Right cardiac atrium (tissue), 5 donors: Measurements from ENCODE around the gene ZBTB20. TPM values are rescaled to one million over a fixed set of nuclear protein-coding genes. Genes with fewer than 3 reads are reported as not detected.

Experiments
- ATAC-seq, 2 donors: fragments of 200-7000 bp; cut with Tn5 transposase; one replicate each; pipeline versions ENCODE4 v1.8.0 to v1.9.1; 2020; ENCODE audit warnings: moderate library complexity in 2 of 2, mild to moderate bottlenecking in 1 of 2
- DNase-seq, 3 donors: peaks; one replicate each; pipeline ENCODE4 v3.0.0-alpha.2; 2020
- H3K27ac ChIP-seq: one replicate; pipeline ENCODE4 v1.5.1; 2013; ENCODE audit warnings: mild to moderate bottlenecking, low read length, control low read depth, moderate library complexity
- H3K27me3 ChIP-seq: one replicate; pipeline ENCODE4 v1.6.1; 2013; ENCODE audit not compliant: control insufficient read depth, insufficient read depth
- H3K4me1 ChIP-seq: one replicate; pipeline ENCODE4 v1.6.1; 2013; ENCODE audit warnings: low read length; ENCODE audit not compliant: control insufficient read depth, insufficient read depth
- H3K4me3 ChIP-seq: one replicate; pipeline ENCODE4 v1.5.1; 2013; ENCODE audit warnings: low read length, control low read depth
- H3K9me3 ChIP-seq: one replicate; pipeline ENCODE4 v1.6.1; 2013; ENCODE audit warnings: low read length; ENCODE audit not compliant: control insufficient read depth
- WGBS: extraction: QIAGEN DNeasy Blood & Tissue Kit; methylation state at CpG from one replicate; pipeline ENCODE4 v1.1.7; 2013; 5-methylcytosine and 5-hydroxymethylcytosine counted together
- intact Hi-C, 4 donors: fragments of 100-400 bp; cut with DNase I; formaldehyde crosslinking; loops; one replicate each; pipeline versions ENCODE4 v1.11.0 to v1.14.0; 2022 to 2023
- polyA plus RNA-seq: library from polyadenylated mRNA; stranded (reverse); fragments of 200-250 nt; gene quantifications from one replicate; pipeline ENCODE4 v1.2.3, GENCODE V29; 2013
- total RNA-seq, 4 donors: library from RNA; stranded (reverse); fragmentation: NEBNext Ultra II Directional; extraction: Animal tissue kit (Norgen Biotek cat#: 25700); gene quantifications; one replicate each; pipeline ENCODE4 v1.2.1, GENCODE V29; 2021
- donor health status: healthy with polysubstance abuse.
- donor health status: DM: no; HTN: yes; CAD: no.
- donor health status: DM: no; HTN: no; CAD: no.
- donor health status: DM: no; HTN: yes; CAD: no; lungs with severe emphysema.
- donor health status: DM: yes; HTN: yes; CAD: no.

The ZBTB20 gene
- total and polyA plus RNA-seq, 5 donors = 6.5 to 87.9 (median 75.5) TPM

DNA sequence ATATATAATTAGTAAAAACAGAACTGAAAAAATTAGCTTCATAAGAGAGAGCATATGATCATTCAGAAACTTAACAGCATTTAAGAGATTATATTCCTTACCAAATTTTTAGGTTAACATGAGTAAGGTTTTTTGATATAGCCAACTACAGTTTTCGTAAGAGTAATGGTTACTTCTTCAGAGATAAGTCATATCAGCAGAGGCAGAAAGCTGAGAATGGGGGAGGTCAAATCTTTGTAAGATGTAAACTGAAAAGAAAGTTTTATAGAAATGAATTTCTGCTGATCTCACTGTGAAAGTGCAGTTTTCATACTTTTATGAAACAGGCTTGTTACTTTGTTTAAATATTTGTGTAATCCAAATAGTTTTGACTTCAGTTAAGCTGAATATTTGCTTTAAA lies 193.3 kb downstream of the ZBTB20 start:
- Histone ChIP-seq H3K27me3 (no peaks in the 10 kb centered on the region), H3K4me3 (no peak overlapping the region), H3K27ac (no peak overlapping the region), H3K4me1 (no peaks in the 10 kb centered on the region), H3K9me3 (no peaks in the 10 kb centered on the region)
- intact Hi-C loops = no loop called here
- 99% methylated on average over 1 of the region's 1 CpG for WGBS
- ATAC-seq (no peak), DNase-seq (no peak)

GRCh38 chr3:114953215-114953799 lies 193.8 kb downstream of the ZBTB20 start:
- no peaks in the 10 kb centered on the region for H3K9me3 ChIP-seq
- intact Hi-C loops = no loop called here
- no peak overlapping the region for H3K27ac ChIP-seq
- no peak for ATAC-seq
- DNase-seq = no peak
- no peak overlapping the region for H3K4me3 ChIP-seq
- H3K27me3 ChIP-seq = no peaks in the 10 kb centered on the region
- WGBS = 66% methylated on average over 3 of the region's 3 CpGs
- no peaks in the 10 kb centered on the region for H3K4me1 ChIP-seq

- Histone ChIP-seq H3K9me3 (no peaks in the 10 kb centered on the region), H3K27me3 (no peaks in the 10 kb centered on the region), H3K4me3 (no peak overlapping the region), H3K27ac (no peak overlapping the region), H3K4me1 (no peaks in the 10 kb centered on the region)
- ATAC-seq (no peak), DNase-seq (no peak)
- WGBS = 93% methylated on average over 2 of the region's 2 CpGs
- intact Hi-C loops = no loop called here
Observed at GRCh38 chr3:114942773-114943172, 204.3 kb downstream of the ZBTB20 start.

- Histone ChIP-seq H3K4me3 (no peak overlapping the region), H3K27me3 (no peaks in the 10 kb centered on the region), H3K27ac (no peak overlapping the region), H3K4me1 (no peaks in the 10 kb centered on the region), H3K9me3 (no peaks in the 10 kb centered on the region)
- 96% methylated on average over 3 of the region's 3 CpGs for WGBS
- ATAC-seq = no peak
- no peak for DNase-seq
- intact Hi-C loops = no loop called here
Observed at GRCh38 chr3:114941626-114942309, 205.3 kb downstream of the ZBTB20 start.

DNA sequence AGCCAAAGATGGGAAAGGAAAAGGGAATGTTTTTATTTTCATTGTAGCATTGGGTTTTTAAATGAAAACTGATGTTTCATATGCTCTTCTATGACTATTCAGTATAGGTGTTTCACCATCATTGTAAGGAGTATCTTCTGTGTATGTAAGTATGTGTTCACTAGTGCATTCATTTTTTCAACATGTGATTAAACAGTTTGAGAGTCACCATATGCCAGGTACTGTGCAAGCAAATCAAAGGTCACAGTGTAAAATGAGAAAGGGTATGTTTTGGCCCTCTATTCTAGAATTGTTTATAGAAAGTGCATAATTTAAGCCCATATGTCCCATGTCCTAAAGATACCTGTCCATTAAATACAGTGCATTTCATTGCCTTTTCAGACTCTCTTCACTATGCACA lies 207.2 kb downstream of the ZBTB20 start:
- Histone ChIP-seq H3K4me1 (no peaks in the 10 kb centered on the region), H3K4me3 (no peak overlapping the region), H3K9me3 (no peaks in the 10 kb centered on the region), H3K27ac (no peak overlapping the region), H3K27me3 (no peaks in the 10 kb centered on the region)
- DNase-seq = no peak
- intact Hi-C loops = no loop called here
- ATAC-seq = no peak

DNA sequence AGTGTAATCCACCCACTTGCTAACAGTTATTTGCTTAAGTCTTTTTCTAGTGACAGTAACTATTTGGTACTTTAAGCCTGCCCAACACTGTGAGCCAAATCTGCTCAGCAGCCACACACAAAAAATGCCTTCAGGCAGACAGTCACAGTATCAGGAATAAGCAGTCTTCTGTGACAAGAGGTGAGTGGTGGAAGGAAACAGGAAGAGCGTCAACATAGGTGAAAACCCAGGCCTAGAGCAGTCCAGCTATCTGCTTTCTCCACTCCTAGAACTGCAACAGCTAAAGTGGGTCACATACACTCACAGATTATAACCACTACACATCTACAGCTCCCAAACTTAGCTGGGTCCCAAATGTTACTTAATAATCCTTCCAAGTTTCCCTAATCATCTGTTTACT lies 213.7 kb downstream of the ZBTB20 start:
- Histone ChIP-seq H3K4me3 (no peak overlapping the region), H3K27me3 (no peaks in the 10 kb centered on the region), H3K27ac (no peak overlapping the region), H3K4me1 (no peaks in the 10 kb centered on the region), H3K9me3 (no peaks in the 10 kb centered on the region)
- intact Hi-C loops = no loop called here
- no peak for DNase-seq
- no peak for ATAC-seq
- 90% methylated on average over 1 of the region's 1 CpG for WGBS

DNA sequence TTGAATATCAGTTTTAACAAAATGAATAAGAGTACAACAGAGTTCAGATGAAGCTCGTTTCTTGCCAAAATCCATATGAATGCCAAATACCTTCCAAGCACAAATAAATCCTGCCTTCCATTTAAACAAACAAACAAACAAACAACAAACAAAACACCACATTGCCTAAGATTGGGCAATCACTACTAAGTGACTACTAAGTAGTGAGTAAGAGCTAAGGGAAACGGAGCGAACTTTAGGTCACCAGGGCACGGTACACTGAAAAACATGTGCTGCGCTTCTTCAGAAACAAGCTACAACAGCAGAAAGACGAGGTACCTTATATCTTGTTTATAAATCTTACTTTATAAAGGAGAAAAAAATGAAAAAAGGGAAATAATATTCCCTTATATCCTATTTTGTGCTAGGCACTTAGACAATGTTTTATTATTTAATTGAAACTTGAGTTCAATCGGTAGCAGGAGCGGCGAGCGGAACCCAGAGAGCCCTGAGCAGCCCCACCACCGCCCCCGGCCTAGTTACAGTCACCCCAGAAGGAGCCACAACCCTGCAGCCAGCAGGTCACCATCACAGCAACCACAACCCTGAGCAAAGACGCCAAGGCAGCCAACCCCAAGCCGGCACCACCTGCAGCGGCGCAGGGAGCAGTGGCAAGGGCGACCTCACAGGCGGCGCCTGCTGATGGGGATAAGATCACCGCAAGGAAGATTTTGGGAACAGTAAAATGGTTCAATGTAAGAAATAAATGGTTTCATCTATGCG lies 216.9 kb downstream of the ZBTB20 start:
- no peaks in the 10 kb centered on the region for H3K9me3 ChIP-seq
- intact Hi-C loops = no loop called here
- DNase-seq (peak in 2 of 3 donors; percentile 16 to 34), ATAC-seq (no peak)
- 97% methylated on average over 21 of the region's 21 CpGs for WGBS
- no peaks in the 10 kb centered on the region for H3K27me3 ChIP-seq
- H3K27ac ChIP-seq = no peak overlapping the region
- no peaks in the 10 kb centered on the region for H3K4me1 ChIP-seq
- no peak overlapping the region for H3K4me3 ChIP-seq

DNA sequence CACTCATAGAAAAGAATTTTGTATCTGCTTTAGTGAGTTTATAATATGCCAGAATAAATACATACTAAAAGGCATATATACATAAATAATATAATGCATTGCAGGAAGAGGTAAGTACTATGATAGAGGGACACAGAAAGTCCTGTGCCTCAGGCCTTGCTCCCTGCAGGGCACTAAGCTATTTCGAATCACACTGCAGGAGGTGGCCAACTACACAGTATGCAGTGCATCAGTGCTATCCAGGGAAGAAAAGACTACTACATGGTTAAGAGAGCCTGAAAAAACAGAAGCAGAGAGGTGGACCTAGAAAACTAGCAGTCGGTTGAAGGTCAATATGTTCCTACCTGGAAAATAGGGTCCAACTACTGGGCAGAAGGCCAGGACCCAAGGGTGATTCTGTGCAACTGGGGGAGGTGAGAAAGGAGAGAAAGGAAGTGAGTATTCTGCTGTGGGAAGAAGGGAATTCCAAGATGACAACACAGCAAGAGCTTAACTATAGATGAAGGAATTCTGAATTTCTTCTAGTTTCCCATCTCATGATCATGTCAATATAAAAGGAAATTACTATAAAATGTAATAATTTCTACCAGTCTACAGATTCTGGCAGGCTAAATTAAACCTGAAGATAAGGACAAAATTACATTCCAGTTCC lies 218.0 kb downstream of the ZBTB20 start:
- intact Hi-C loops = no loop called here
- Histone ChIP-seq H3K27ac (no peak overlapping the region), H3K4me3 (no peak overlapping the region), H3K27me3 (no peaks in the 10 kb centered on the region), H3K4me1 (no peaks in the 10 kb centered on the region), H3K9me3 (no peaks in the 10 kb centered on the region)
- WGBS = 96% methylated on average over 2 of the region's 2 CpGs
- ATAC-seq = no peak
- no peak for DNase-seq

GRCh38 chr3:114904633-114905032 lies 242.5 kb downstream of the ZBTB20 start:
- no peak for DNase-seq
- peaks cover 2% of the 10 kb centered on the region for H3K4me1 ChIP-seq
- intact Hi-C loops = no loop called here
- no peak overlapping the region for H3K4me3 ChIP-seq
- WGBS = 67% methylated on average over 3 of the region's 3 CpGs
- H3K27ac ChIP-seq = no peak overlapping the region
- H3K9me3 ChIP-seq = no peaks in the 10 kb centered on the region
- no peak for ATAC-seq
- H3K27me3 ChIP-seq = no peaks in the 10 kb centered on the region

- H3K4me3 ChIP-seq = no peak overlapping the region
- H3K27me3 ChIP-seq = no peaks in the 10 kb centered on the region
- intact Hi-C loops = no loop called here
- WGBS = 41% methylated on average over 1 of the region's 1 CpG
- DNase-seq (no peak), ATAC-seq (peak in 1 of 2 donors; percentile 45)
- H3K27ac ChIP-seq = no peak overlapping the region
- no peaks in the 10 kb centered on the region for H3K9me3 ChIP-seq
- peaks cover 2% of the 10 kb centered on the region for H3K4me1 ChIP-seq
Observed at GRCh38 chr3:114903213-114903612, 243.9 kb downstream of the ZBTB20 start.

DNA sequence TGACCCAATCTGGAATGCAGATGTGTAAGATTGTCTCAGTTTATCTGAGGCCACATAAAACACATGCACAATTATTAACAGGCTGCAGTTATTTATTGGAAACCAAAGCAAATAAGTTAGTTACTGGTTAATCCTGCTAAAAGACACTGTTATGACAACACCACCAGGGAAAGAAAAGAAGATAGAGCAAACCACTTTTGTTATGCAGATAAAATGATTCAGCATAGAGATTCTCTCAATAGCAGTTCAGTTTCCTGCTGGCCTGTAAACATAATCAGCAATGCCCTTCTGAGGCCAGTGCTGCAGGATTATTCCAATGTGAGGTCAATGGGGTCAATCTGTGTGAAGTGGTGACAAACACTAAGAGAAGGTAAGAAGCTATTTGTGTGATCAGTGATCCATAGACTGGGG lies 244.4 kb downstream of the ZBTB20 start:
- ATAC-seq = no peak
- H3K27me3 ChIP-seq = no peaks in the 10 kb centered on the region
- no peak overlapping the region for H3K4me3 ChIP-seq
- intact Hi-C loops = no loop called here
- peak overlapping the region; percentile 46 for H3K27ac ChIP-seq
- DNase-seq = no peak
- H3K4me1 ChIP-seq = peaks cover 2% of the 10 kb centered on the region
- no peaks in the 10 kb centered on the region for H3K9me3 ChIP-seq
